ENCODE data around the gene MFN2. TPM values are rescaled to one million over a fixed set of nuclear protein-coding genes. Genes with fewer than 3 reads are reported as not detected.
A peak's percentile ranks its signal among the peaks of the same experiment; 100 is the strongest.

Gene MFN2
- total RNA-seq, 6 donors from 2014 or later: 40.9 to 80.6 (median 71.0) TPM

DNA sequence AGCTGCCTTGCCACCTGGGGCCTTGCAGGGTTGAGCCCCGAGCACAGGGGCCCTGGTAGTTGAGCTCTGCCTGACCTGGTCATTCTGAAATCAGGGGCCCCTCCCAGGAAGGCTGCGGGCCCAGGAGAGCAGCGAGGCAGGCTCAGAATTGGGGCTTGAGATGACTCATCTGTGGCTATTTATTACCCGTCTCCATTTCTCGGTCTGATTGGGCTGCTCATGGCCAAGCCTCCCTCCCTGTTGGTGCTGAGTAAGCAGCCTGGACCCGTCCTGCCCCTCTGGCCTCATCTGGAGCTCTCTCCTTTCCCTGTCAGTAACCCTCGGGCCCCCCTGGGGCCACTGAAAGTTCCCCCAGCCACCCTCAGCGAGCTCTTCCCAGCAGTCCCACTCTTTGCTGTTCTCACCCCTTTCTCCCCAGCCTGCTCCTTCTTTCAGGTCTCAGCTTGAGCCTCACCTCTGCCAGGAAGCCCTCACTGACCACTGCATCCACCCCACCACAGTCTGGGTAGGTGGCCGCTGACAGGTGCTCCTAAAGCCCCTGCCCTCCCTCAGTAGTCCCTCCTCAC, 71.8 kb downstream of the MFN2 start:
- no peaks in the 10 kb centered on the region for H3K27me3 ChIP-seq
- no peak overlapping the region for H3K4me3 ChIP-seq
- peak in 1 of 2 donors; percentile 34 for DNase-seq
- H3K9me3 ChIP-seq: no peaks in the 10 kb centered on the region
- TF ChIP-seq, protein P1, sequence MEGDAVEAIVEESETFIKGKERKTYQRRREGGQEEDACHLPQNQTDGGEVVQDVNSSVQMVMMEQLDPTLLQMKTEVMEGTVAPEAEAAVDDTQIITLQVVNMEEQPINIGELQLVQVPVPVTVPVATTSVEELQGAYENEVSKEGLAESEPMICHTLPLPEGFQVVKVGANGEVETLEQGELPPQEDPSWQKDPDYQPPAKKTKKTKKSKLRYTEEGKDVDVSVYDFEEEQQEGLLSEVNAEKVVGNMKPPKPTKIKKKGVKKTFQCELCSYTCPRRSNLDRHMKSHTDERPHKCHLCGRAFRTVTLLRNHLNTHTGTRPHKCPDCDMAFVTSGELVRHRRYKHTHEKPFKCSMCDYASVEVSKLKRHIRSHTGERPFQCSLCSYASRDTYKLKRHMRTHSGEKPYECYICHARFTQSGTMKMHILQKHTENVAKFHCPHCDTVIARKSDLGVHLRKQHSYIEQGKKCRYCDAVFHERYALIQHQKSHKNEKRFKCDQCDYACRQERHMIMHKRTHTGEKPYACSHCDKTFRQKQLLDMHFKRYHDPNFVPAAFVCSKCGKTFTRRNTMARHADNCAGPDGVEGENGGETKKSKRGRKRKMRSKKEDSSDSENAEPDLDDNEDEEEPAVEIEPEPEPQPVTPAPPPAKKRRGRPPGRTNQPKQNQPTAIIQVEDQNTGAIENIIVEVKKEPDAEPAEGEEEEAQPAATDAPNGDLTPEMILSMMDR (IDR thresholded peaks at IDR 0.05): no peak
- TF ChIP-seq POLR2A (IDR thresholded peaks at IDR 0.05): no peak
- TF ChIP-seq EP300 (IDR thresholded peaks at IDR 0.05): no peak
- TF ChIP-seq POLR2AphosphoS5 (IDR thresholded peaks at IDR 0.05): no peak
- peak overlapping the region in 1 of 4 donors; percentile 21 for H3K27ac ChIP-seq
- H3K36me3 ChIP-seq: no peaks in the 10 kb centered on the region
- H3K4me1 ChIP-seq: peaks cover 0 to 8% (median 4%) of the 10 kb centered on the region in 4 donors
- peak; percentile 55 to 93 for ATAC-seq (ENCODE audit: low FRiP score in 2 of 2)
- WGBS, 2 donors: 22 to 28% methylated on average over 9 of the region's 9 CpGs

- 84 to 85% methylated on average over 9 to 14 of the region's 14 CpGs for WGBS, 2 donors
- TF ChIP-seq POLR2AphosphoS5 (IDR thresholded peaks at IDR 0.05) (no peak), EP300 (IDR thresholded peaks at IDR 0.05) (no peak), POLR2A (IDR thresholded peaks at IDR 0.05) (no peak)
- TF ChIP-seq, protein P1 (IDR thresholded peaks at IDR 0.05): no peak
- no peaks in the 10 kb centered on the region for H3K27me3 ChIP-seq
- no peak overlapping the region for H3K4me3 ChIP-seq
- no peaks in the 10 kb centered on the region for H3K36me3 ChIP-seq
- ATAC-seq (ENCODE audit: low FRiP score in 2 of 2) (no peak), DNase-seq (peak in 1 of 2 donors; percentile 52)
- H3K27ac ChIP-seq: no peak overlapping the region
- peaks cover 0 to 8% (median 4%) of the 10 kb centered on the region in 4 donors for H3K4me1 ChIP-seq
- H3K9me3 ChIP-seq: no peaks in the 10 kb centered on the region
Observed at GRCh38 chr1:12052997-12053686, 72.9 kb downstream of the MFN2 start.

DNA sequence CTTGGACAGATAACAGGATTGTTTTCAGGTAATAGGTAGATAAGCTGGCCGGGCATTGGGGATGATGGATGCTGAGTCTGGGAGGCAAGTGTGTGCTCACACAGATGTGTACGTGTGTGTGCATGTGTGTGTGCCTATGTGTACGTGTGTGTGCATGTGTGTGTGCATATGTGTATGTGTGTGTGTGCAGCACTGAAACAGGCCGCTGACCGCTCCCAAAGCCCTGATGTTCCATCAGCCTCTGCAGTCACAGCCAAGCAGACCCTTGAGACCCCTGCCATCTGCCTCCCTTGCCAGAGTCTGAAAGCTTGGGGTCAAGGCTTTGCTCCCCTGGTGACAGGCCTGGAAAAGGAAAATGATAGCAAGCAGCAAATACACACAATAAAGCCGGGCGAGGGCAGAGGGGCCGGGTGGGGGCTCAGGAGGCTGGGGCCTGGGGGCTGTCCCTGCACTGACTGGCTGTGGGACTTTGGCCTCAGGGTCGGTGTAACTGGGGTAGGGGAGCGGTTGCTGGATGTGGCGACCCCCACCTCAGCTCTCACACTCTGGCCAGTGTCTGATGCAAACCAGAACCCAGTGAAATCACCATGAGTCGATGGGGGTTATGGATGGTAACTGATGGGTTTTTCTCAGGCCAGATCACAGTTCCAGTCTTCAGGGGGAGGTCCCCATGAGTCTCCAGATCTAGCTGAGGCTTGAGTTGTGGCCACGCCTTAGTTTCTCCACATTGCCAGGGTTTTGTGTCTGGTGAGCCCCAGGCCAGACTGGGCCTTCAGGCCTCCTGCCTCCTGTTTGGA, 73.7 kb downstream of the MFN2 start:
- ATAC-seq (ENCODE audit: low FRiP score in 2 of 2): no peak
- 80 to 87% methylated on average over 12 to 13 of the region's 13 CpGs for WGBS, 2 donors
- no peak for DNase-seq

GRCh38 chr1:12055259-12055658, 75.0 kb downstream of the MFN2 start:
- H3K27ac ChIP-seq: no peak overlapping the region
- no peaks in the 10 kb centered on the region for H3K9me3 ChIP-seq
- no peak for DNase-seq
- no peak for ATAC-seq (ENCODE audit: low FRiP score in 2 of 2)
- H3K36me3 ChIP-seq: no peaks in the 10 kb centered on the region
- peaks cover 0 to 8% (median 4%) of the 10 kb centered on the region in 4 donors for H3K4me1 ChIP-seq
- no peak overlapping the region for H3K4me3 ChIP-seq
- WGBS, 2 donors: 93 to 97% methylated on average over 5 to 6 of the region's 6 CpGs
- no peaks in the 10 kb centered on the region for H3K27me3 ChIP-seq
- TF ChIP-seq POLR2AphosphoS5 (IDR thresholded peaks at IDR 0.05) (no peak), EP300 (IDR thresholded peaks at IDR 0.05) (no peak)
- TF ChIP-seq, protein P1 (IDR thresholded peaks at IDR 0.05): no peak

More for the DNA sequence above, 73.7 kb downstream of the MFN2 start:
- no peak overlapping the region for H3K27ac ChIP-seq
- no peaks in the 10 kb centered on the region for H3K27me3 ChIP-seq
- TF ChIP-seq POLR2A (IDR thresholded peaks at IDR 0.05) (no peak), EP300 (IDR thresholded peaks at IDR 0.05) (no peak), POLR2AphosphoS5 (IDR thresholded peaks at IDR 0.05) (no peak)
- TF ChIP-seq, protein P1 (IDR thresholded peaks at IDR 0.05): no peak
- H3K36me3 ChIP-seq: no peaks in the 10 kb centered on the region
- H3K9me3 ChIP-seq: no peaks in the 10 kb centered on the region
- no peak overlapping the region for H3K4me3 ChIP-seq
- H3K4me1 ChIP-seq: peaks cover 0 to 8% (median 4%) of the 10 kb centered on the region in 4 donors
